Measurements from ENCODE around the gene PXDC1.
A peak's percentile ranks its signal among the peaks of the same experiment; 100 is the strongest.

Gene PXDC1

GRCh38 chr6:3744211-3744900 lies 7.2 kb downstream of the PXDC1 start:
- Histone ChIP-seq H3K4me3 (ENCODE audit: insufficient read length, low read depth) (no peak overlapping the region), H3K27me3 (ENCODE audit: insufficient read depth, insufficient read length) (no peaks in the 10 kb centered on the region), H3K4me1 (ENCODE audit: insufficient read depth, insufficient read length) (peaks cover 6% of the 10 kb centered on the region), H3K36me3 (ENCODE audit: insufficient read depth, insufficient read length, low read length) (peaks cover 28% of the 10 kb centered on the region), H3K9me3 (ENCODE audit: insufficient read depth, low read length) (no peaks in the 10 kb centered on the region), H3K9ac (ENCODE audit: insufficient read length, low read depth) (no peak overlapping the region)
- DNase-seq (ENCODE audit: low read depth, low spot score), result no peak
- TF ChIP-seq YY1 (IDR thresholded peaks at IDR 0.05; ENCODE audit: insufficient read depth, insufficient read length) (no peak), SUZ12 (IDR thresholded peaks at IDR 0.05; ENCODE audit: extremely low read depth, insufficient read depth, insufficient read length) (no peak), ZNF274 (IDR thresholded peaks at IDR 0.05; ENCODE audit: low read depth, low read length) (no peak)

- no peak for DNase-seq (ENCODE audit: low read depth, low spot score)
- H3K27me3 ChIP-seq (ENCODE audit: insufficient read depth, insufficient read length), result no peaks in the 10 kb centered on the region
- H3K4me1 ChIP-seq (ENCODE audit: insufficient read depth, insufficient read length), result peaks cover 6% of the 10 kb centered on the region
- H3K36me3 ChIP-seq (ENCODE audit: insufficient read depth, insufficient read length, low read length), result peaks cover 28% of the 10 kb centered on the region
- H3K9me3 ChIP-seq (ENCODE audit: insufficient read depth, low read length), result no peaks in the 10 kb centered on the region
- H3K9ac ChIP-seq (ENCODE audit: insufficient read length, low read depth), result no peak overlapping the region
- TF ChIP-seq ZNF274 (IDR thresholded peaks at IDR 0.05; ENCODE audit: low read depth, low read length) (no peak), SUZ12 (IDR thresholded peaks at IDR 0.05; ENCODE audit: extremely low read depth, insufficient read depth, insufficient read length) (no peak), YY1 (IDR thresholded peaks at IDR 0.05; ENCODE audit: insufficient read depth, insufficient read length) (no peak)
- no peak overlapping the region for H3K4me3 ChIP-seq (ENCODE audit: insufficient read length, low read depth)
Observed at GRCh38 chr6:3743541-3743940, 8.0 kb downstream of the PXDC1 start.

- peak; percentile 68 for DNase-seq (ENCODE audit: low read depth, low spot score)
- no peak for TF ChIP-seq SUZ12 (IDR thresholded peaks at IDR 0.05; ENCODE audit: extremely low read depth, insufficient read depth, insufficient read length)
- no peak for TF ChIP-seq YY1 (IDR thresholded peaks at IDR 0.05; ENCODE audit: insufficient read depth, insufficient read length)
- no peak for TF ChIP-seq ZNF274 (IDR thresholded peaks at IDR 0.05; ENCODE audit: low read depth, low read length)
Observed at GRCh38 chr6:3742426-3743344, 8.8 kb downstream of the PXDC1 start.

GRCh38 chr6:3742076-3742425 lies 9.5 kb downstream of the PXDC1 start:
- no peaks in the 10 kb centered on the region for H3K27me3 ChIP-seq (ENCODE audit: insufficient read depth, insufficient read length)
- H3K4me1 ChIP-seq (ENCODE audit: insufficient read depth, insufficient read length), result peaks cover 9% of the 10 kb centered on the region
- H3K9me3 ChIP-seq (ENCODE audit: insufficient read depth, low read length), result no peaks in the 10 kb centered on the region
- TF ChIP-seq ZNF274 (IDR thresholded peaks at IDR 0.05; ENCODE audit: low read depth, low read length), result no peak
- no peak for TF ChIP-seq SUZ12 (IDR thresholded peaks at IDR 0.05; ENCODE audit: extremely low read depth, insufficient read depth, insufficient read length)
- no peak for TF ChIP-seq YY1 (IDR thresholded peaks at IDR 0.05; ENCODE audit: insufficient read depth, insufficient read length)
- no peak overlapping the region for H3K4me3 ChIP-seq (ENCODE audit: insufficient read length, low read depth)
- DNase-seq (ENCODE audit: low read depth, low spot score), result no peak
- H3K9ac ChIP-seq (ENCODE audit: insufficient read length, low read depth), result no peak overlapping the region
- H3K36me3 ChIP-seq (ENCODE audit: insufficient read depth, insufficient read length, low read length), result peaks cover 37% of the 10 kb centered on the region

More at GRCh38 chr6:3742426-3743344, 8.8 kb downstream of the PXDC1 start:
- H3K27me3 ChIP-seq (ENCODE audit: insufficient read depth, insufficient read length), result no peaks in the 10 kb centered on the region
- H3K4me3 ChIP-seq (ENCODE audit: insufficient read length, low read depth), result no peak overlapping the region
- peaks cover 35% of the 10 kb centered on the region for H3K36me3 ChIP-seq (ENCODE audit: insufficient read depth, insufficient read length, low read length)
- peaks cover 6% of the 10 kb centered on the region for H3K4me1 ChIP-seq (ENCODE audit: insufficient read depth, insufficient read length)
- H3K9me3 ChIP-seq (ENCODE audit: insufficient read depth, low read length), result no peaks in the 10 kb centered on the region
- no peak overlapping the region for H3K9ac ChIP-seq (ENCODE audit: insufficient read length, low read depth)

GRCh38 chr6:3741477-3741871 lies 10.0 kb downstream of the PXDC1 start:
- TF ChIP-seq ZNF274 (IDR thresholded peaks at IDR 0.05; ENCODE audit: low read depth, low read length), result no peak
- no peak for TF ChIP-seq YY1 (IDR thresholded peaks at IDR 0.05; ENCODE audit: insufficient read depth, insufficient read length)
- no peak for TF ChIP-seq SUZ12 (IDR thresholded peaks at IDR 0.05; ENCODE audit: extremely low read depth, insufficient read depth, insufficient read length)
- Histone ChIP-seq H3K4me1 (ENCODE audit: insufficient read depth, insufficient read length) (peaks cover 12% of the 10 kb centered on the region), H3K27me3 (ENCODE audit: insufficient read depth, insufficient read length) (no peaks in the 10 kb centered on the region), H3K4me3 (ENCODE audit: insufficient read length, low read depth) (no peak overlapping the region), H3K36me3 (ENCODE audit: insufficient read depth, insufficient read length, low read length) (peaks cover 37% of the 10 kb centered on the region), H3K9me3 (ENCODE audit: insufficient read depth, low read length) (no peaks in the 10 kb centered on the region), H3K9ac (ENCODE audit: insufficient read length, low read depth) (no peak overlapping the region)
- no peak for DNase-seq (ENCODE audit: low read depth, low spot score)

GRCh38 chr6:3740551-3741476 lies 10.7 kb downstream of the PXDC1 start:
- no peaks in the 10 kb centered on the region for H3K9me3 ChIP-seq (ENCODE audit: insufficient read depth, low read length)
- H3K36me3 ChIP-seq (ENCODE audit: insufficient read depth, insufficient read length, low read length), result peaks cover 38% of the 10 kb centered on the region
- H3K4me3 ChIP-seq (ENCODE audit: insufficient read length, low read depth), result no peak overlapping the region
- no peak for TF ChIP-seq ZNF274 (IDR thresholded peaks at IDR 0.05; ENCODE audit: low read depth, low read length)
- no peak for TF ChIP-seq YY1 (IDR thresholded peaks at IDR 0.05; ENCODE audit: insufficient read depth, insufficient read length)
- no peak for TF ChIP-seq SUZ12 (IDR thresholded peaks at IDR 0.05; ENCODE audit: extremely low read depth, insufficient read depth, insufficient read length)
- H3K9ac ChIP-seq (ENCODE audit: insufficient read length, low read depth), result no peak overlapping the region
- H3K4me1 ChIP-seq (ENCODE audit: insufficient read depth, insufficient read length), result peaks cover 12% of the 10 kb centered on the region
- no peaks in the 10 kb centered on the region for H3K27me3 ChIP-seq (ENCODE audit: insufficient read depth, insufficient read length)
- no peak for DNase-seq (ENCODE audit: low read depth, low spot score)

Data from NT2/D1 (cell line).